HG02840 (cell line): ENCODE measurements around the gene SLC26A1.

Source experiments
- ATAC-seq: cut with Tn5 transposase; IDR thresholded peaks from one replicate; pipeline ENCODE4 v1.9.1; 2021; ENCODE audit warnings: mild to moderate bottlenecking, moderate library complexity, moderate number of reproducible peaks; ENCODE audit not compliant: unreplicated experiment, low FRiP score

SLC26A1 gene

GRCh38 chr4:957231-957580, 36.0 kb downstream of the SLC26A1 start:
- ATAC-seq: no peak

GRCh38 chr4:956531-957230, 36.5 kb downstream of the SLC26A1 start:
- ATAC-seq: no peak

- ATAC-seq: no peak
These were observed 37.2 kb downstream of the SLC26A1 start for GRCh38 chr4:955931-956381.

- ATAC-seq: no peak
These were observed 37.9 kb downstream of the SLC26A1 start for GRCh38 chr4:955161-955921.

- no peak for ATAC-seq
These were observed 38.8 kb downstream of the SLC26A1 start for GRCh38 chr4:954211-955020.

GRCh38 chr4:953574-953915, 39.7 kb downstream of the SLC26A1 start:
- no peak for ATAC-seq

- no peak for ATAC-seq
These were observed 40.2 kb downstream of the SLC26A1 start for GRCh38 chr4:952881-953573.

- ATAC-seq: no peak
These were observed 41.4 kb downstream of the SLC26A1 start for GRCh38 chr4:951594-952468.

GRCh38 chr4:951186-951585, 42.0 kb downstream of the SLC26A1 start:
- no peak for ATAC-seq

GRCh38 chr4:950136-951020, 42.8 kb downstream of the SLC26A1 start:
- ATAC-seq: no peak

- ATAC-seq: no peak
These were observed 43.5 kb downstream of the SLC26A1 start for GRCh38 chr4:949656-950055.

- no peak for ATAC-seq
These were observed 44.3 kb downstream of the SLC26A1 start for GRCh38 chr4:948936-949300.

GRCh38 chr4:948101-948935, 44.9 kb downstream of the SLC26A1 start:
- ATAC-seq: no peak

- no peak for ATAC-seq
These were observed 45.7 kb downstream of the SLC26A1 start for GRCh38 chr4:947491-947971.

- no peak for ATAC-seq
These were observed 46.4 kb downstream of the SLC26A1 start for GRCh38 chr4:946517-947471.

- ATAC-seq: no peak
These were observed 47.1 kb downstream of the SLC26A1 start for GRCh38 chr4:946103-946450.
